ENCODE measurements around the gene SCML1. TPM values are rescaled to one million over a fixed set of nuclear protein-coding genes. Genes with fewer than 3 reads are reported as not detected.

The SCML1 gene
- total and polyA plus RNA-seq, 2 of the 8 experiments (the other 6 are each of a cell fraction or from before 2014, with no cell fraction given) = 2.2 to 2.5 TPM

DNA sequence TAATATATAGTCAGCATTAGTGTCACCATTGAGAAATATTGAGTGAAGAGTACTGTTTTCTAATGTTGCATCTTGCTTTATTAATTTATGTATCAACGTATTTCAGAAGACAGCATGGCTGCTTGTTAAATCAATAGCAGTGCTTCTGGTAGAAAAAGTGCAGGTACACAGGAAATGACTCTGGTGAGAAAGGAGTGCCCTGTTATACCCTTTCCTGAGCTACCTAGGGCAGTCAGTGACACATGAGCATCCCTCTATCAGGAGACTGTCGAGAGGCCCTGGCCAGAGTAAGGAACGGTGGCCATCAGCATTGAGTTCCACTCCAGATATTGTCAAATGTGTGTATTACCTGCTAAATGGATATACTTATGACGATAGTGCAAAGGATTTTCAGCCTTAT is 42.1 kb downstream of the SCML1 start:
- no peak for FAIRE-seq
- TF ChIP-seq PHF8 (conservative IDR thresholded peaks at IDR 0.05; ENCODE audit: low read depth, low read length) (no peak), SIRT6 (IDR thresholded peaks at IDR 0.05; ENCODE audit: low read length) (no peak), HDAC6 (IDR thresholded peaks at IDR 0.05; ENCODE audit: low read depth, low read length) (no peak), CTBP2 (IDR thresholded peaks at IDR 0.05; ENCODE audit: borderline replicate concordance, insufficient read depth, insufficient read length, low read length) (no peak), CEBPB (IDR thresholded peaks at IDR 0.05; ENCODE audit: low read depth, low read length) (no peak), FOSL1 (IDR thresholded peaks at IDR 0.05; ENCODE audit: insufficient read depth, low read depth, low read length) (no peak), GTF2F1 (IDR thresholded peaks at IDR 0.05; ENCODE audit: borderline replicate concordance, low read depth, low read length) (no peak), TCF12 (IDR thresholded peaks at IDR 0.05; ENCODE audit: low read depth, low read length) (no peak), SP4 (IDR thresholded peaks at IDR 0.05; ENCODE audit: low read length) (no peak), TAF7 (optimal IDR thresholded peaks at IDR 0.05; ENCODE audit: borderline replicate concordance, low read depth, low read length) (no peak), KDM5A (IDR thresholded peaks at IDR 0.05; ENCODE audit: low read length) (no peak), SAP30 (IDR thresholded peaks at IDR 0.05; ENCODE audit: insufficient read depth, insufficient replicate concordance, low read length) (no peak)
- TF ChIP-seq, protein P1, sequence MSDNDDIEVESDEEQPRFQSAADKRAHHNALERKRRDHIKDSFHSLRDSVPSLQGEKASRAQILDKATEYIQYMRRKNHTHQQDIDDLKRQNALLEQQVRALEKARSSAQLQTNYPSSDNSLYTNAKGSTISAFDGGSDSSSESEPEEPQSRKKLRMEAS (IDR thresholded peaks at IDR 0.05) = no peak
- TF ChIP-seq, protein P2, sequence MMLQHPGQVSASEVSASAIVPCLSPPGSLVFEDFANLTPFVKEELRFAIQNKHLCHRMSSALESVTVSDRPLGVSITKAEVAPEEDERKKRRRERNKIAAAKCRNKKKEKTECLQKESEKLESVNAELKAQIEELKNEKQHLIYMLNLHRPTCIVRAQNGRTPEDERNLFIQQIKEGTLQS (IDR thresholded peaks at IDR 0.05; ENCODE audit: insufficient read depth, low read depth, low read length) = no peak

More for the DNA sequence above, 42.1 kb downstream of the SCML1 start:
- Histone ChIP-seq H4K91ac (replicated peaks; ENCODE audit: insufficient read length, low read length) (no peak overlapping the region), H2BK20ac (ENCODE audit: low read length) (no peak overlapping the region), H3K4me3 (ENCODE audit: extremely low read depth in 1 of 4, insufficient read depth in 2 of 4, low read depth in 3 of 4, low read length in 4 of 4) (no peak overlapping the region), H3K4me2 (ENCODE audit: insufficient read depth in 1 of 2, low read depth in 2 of 2, low read length in 2 of 2) (no peak overlapping the region), H3K79me2 (ENCODE audit: control insufficient read depth in 1 of 2, insufficient read depth in 2 of 2, low read length in 2 of 2) (no peaks in the 10 kb centered on the region), H4K5ac (ENCODE audit: insufficient read length, low read depth, low read length) (no peak overlapping the region), H3K18ac (ENCODE audit: extremely low read depth, low read length) (no peak overlapping the region), H2BK5ac (ENCODE audit: low read depth, low read length) (no peak overlapping the region), H3K4ac (replicated peaks; ENCODE audit: insufficient read length, low read depth, low read length) (no peak overlapping the region), H3K79me1 (ENCODE audit: low read depth, low read length) (no peaks in the 10 kb centered on the region), H2BK15ac (ENCODE audit: low read length) (no peak overlapping the region), H3K23ac (ENCODE audit: insufficient read length) (no peak overlapping the region), H2BK120ac (replicated peaks; ENCODE audit: low read depth, low read length) (no peak overlapping the region), H3K27ac (ENCODE audit: low read depth, low read length) (no peak overlapping the region), H3K9me3 (ENCODE audit: insufficient read depth in 2 of 2, low read depth in 1 of 2, low read length in 1 of 2) (no peaks in the 10 kb centered on the region), H4K8ac (ENCODE audit: extremely low read depth, insufficient read depth, low read length) (no peak overlapping the region), H3K9ac (replicated peaks in 1 of 4; ENCODE audit: extremely low read depth in 1 of 4, low read depth in 3 of 4, low read length in 3 of 4) (no peak overlapping the region), H3K14ac (ENCODE audit: insufficient read length) (no peak overlapping the region), H3K23me2 (ENCODE audit: low read depth, low read length) (no peaks in the 10 kb centered on the region), H3K4me1 (replicated peaks in 1 of 4; ENCODE audit: control insufficient read depth in 3 of 4, insufficient read depth in 4 of 4, low read length in 3 of 4) (no peaks in the 10 kb centered on the region), H3K27me3 (replicated peaks in 1 of 4; ENCODE audit: control insufficient read depth in 3 of 4, extremely low read depth in 1 of 4, insufficient read depth in 3 of 4, low read length in 3 of 4) (no peaks in the 10 kb centered on the region), H3K56ac (replicated peaks; ENCODE audit: insufficient read length, low read depth, low read length) (no peak overlapping the region), H3K36me3 (ENCODE audit: control insufficient read depth in 2 of 4, insufficient read depth in 4 of 4, low read length in 3 of 4) (no peaks in the 10 kb centered on the region), H4K20me1 (replicated peaks in 1 of 2; ENCODE audit: control insufficient read depth in 1 of 2, insufficient read depth in 2 of 2, low read length in 2 of 2) (no peaks in the 10 kb centered on the region), H2BK12ac (ENCODE audit: low read depth, low read length) (no peak overlapping the region), H2AK5ac (ENCODE audit: low read depth, low read length) (no peak overlapping the region), H2AFZ (ENCODE audit: low read length) (no peak overlapping the region)
- CTCF ChIA-PET (ENCODE audit: partially characterized antibody) = interaction anchor here (1.0 kb wide), 1 partner anchor 29 kb away, joined by 4 read pairs; no protein-coding TSS in a partner anchor
- DNase-seq (ENCODE audit: low read depth in 1 of 2, low spot score in 2 of 2) = no peak
- WGBS, 2 experiments (ENCODE audit: extremely low coverage in 1 of 2, insufficient coverage in 1 of 2, insufficient read length in 1 of 2, insufficient replicate concordance in 2 of 2, low coverage in 1 of 2, low lambda C conversion rate in 2 of 2, missing lambda C conversion rate in 1 of 2) = 100% methylated on average over 4 of the region's 4 CpGs; no CpG with 5 or more reads in 1 of the 2 experiments
- POLR2A ChIA-PET (ENCODE audit: partially characterized antibody) = interaction anchor here (0.7 kb wide), 1 partner anchor 147 kb away, joined by 3 read pairs; no protein-coding TSS in a partner anchor
